DND-41 (cell line): Measurements from ENCODE around the gene SH3BP1.

ENCODE experiments used
- ATAC-seq: fragments of 200-7000 bp; cut with Tn5 transposase; 3 replicates; pipeline ENCODE4 v1.9.1; 2021; ENCODE audit warnings: low read depth; ENCODE audit not compliant: insufficient read depth
- DNase-seq: peaks from one replicate; pipeline ENCODE4 v3.0.0-alpha.2; 2020
- H2AFZ ChIP-seq: 2 replicates; pipeline ENCODE4 v1.6.0; 2012; ENCODE audit warnings: low read depth, low read length
- H3K27ac ChIP-seq: 2 replicates; pipeline ENCODE4 v1.5.1; 2012; ENCODE audit warnings: low read length, inconsistent platforms
- H3K27me3 ChIP-seq: fragments of 200-600 bp; sonication (generic); 2 replicates; pipeline ENCODE4 v1.6.0; 2012; ENCODE audit warnings: low read length, mild to moderate bottlenecking, inconsistent platforms; ENCODE audit not compliant: insufficient read depth, poor library complexity
- H3K36me3 ChIP-seq: 2 replicates; pipeline ENCODE4 v1.5.1; 2012; ENCODE audit warnings: low read length, inconsistent platforms; ENCODE audit not compliant: insufficient read depth
- H3K4me1 ChIP-seq: 2 replicates; pipeline ENCODE4 v1.5.1; 2012; ENCODE audit warnings: mild to moderate bottlenecking, low read length; ENCODE audit not compliant: insufficient read depth
- H3K4me2 ChIP-seq: 2 replicates; pipeline ENCODE4 v1.6.0; 2012; ENCODE audit warnings: mild to moderate bottlenecking, moderate library complexity, low read length, inconsistent platforms; ENCODE audit not compliant: insufficient read depth
- H3K4me3 ChIP-seq, 2 experiments: fragments of 200-600 bp in 1 of 2; shearing (Covaris generic) in 1 of 2; 2 replicates each; pipeline ENCODE4 v1.5.1; 2012 to 2016; ENCODE audit warnings: inconsistent platforms in 2 of 2, low read length in 2 of 2, mild to moderate bottlenecking in 2 of 2, low read depth in 1 of 2, moderate library complexity in 1 of 2
- H3K79me2 ChIP-seq: 2 replicates; pipeline ENCODE4 v1.6.0; 2012; ENCODE audit warnings: low read length, inconsistent platforms; ENCODE audit not compliant: insufficient read depth
- H3K9ac ChIP-seq: 2 replicates; pipeline ENCODE4 v1.6.0; 2012; ENCODE audit warnings: low read depth, mild to moderate bottlenecking, inconsistent platforms, low read length, moderate library complexity
- H3K9me3 ChIP-seq: 2 replicates; pipeline ENCODE4 v1.5.1; 2012; ENCODE audit warnings: low read length, moderate library complexity, mild to moderate bottlenecking, inconsistent platforms; ENCODE audit not compliant: insufficient read depth, severe bottlenecking
- H4K20me1 ChIP-seq: 2 replicates; pipeline ENCODE4 v1.6.0; 2012; ENCODE audit warnings: low read length; ENCODE audit not compliant: insufficient read depth
- CTCF ChIP-seq: IDR thresholded peaks from 2 replicates; pipeline ENCODE4 v1.5.1; 2012; ENCODE audit warnings: borderline replicate concordance, low read length, moderate library complexity, mild to moderate bottlenecking; ENCODE audit not compliant: poor library complexity, severe bottlenecking; ENCODE audit errors: extremely low read depth
- EZH2 ChIP-seq: IDR thresholded peaks from 3 replicates; pipeline ENCODE4 v1.6.1; 2012; ENCODE audit warnings: borderline replicate concordance, low read depth, mild to moderate bottlenecking, moderate library complexity, low read length, inconsistent platforms; ENCODE audit not compliant: severe bottlenecking

The SH3BP1 gene

GRCh38 chr22:37623075-37624016 is 16.1 kb upstream of the SH3BP1 start:
- Histone ChIP-seq H3K9ac (no peak overlapping the region), H3K36me3 (peaks cover 65% of the 10 kb centered on the region), H3K27ac (peak overlapping the region; percentile 59; the same call in 1 of the 2 replicates), H3K79me2 (no peaks in the 10 kb centered on the region), H3K4me3 (no peak overlapping the region), H2AFZ (no peak overlapping the region), H3K4me1 (0 out of 2 replicates have a peak, but pooled peaks cover 2% of the 10 kb centered on the region), H3K4me2 (no peak overlapping the region), H3K9me3 (no peaks in the 10 kb centered on the region), H3K27me3 (no peaks in the 10 kb centered on the region), H4K20me1 (peaks cover 11% of the 10 kb centered on the region)
- peak; percentile 90 for ATAC-seq
- DNase-seq, result peak; percentile 81
- TF ChIP-seq CTCF, result peak; percentile 86
- TF ChIP-seq EZH2, result no peak

- Histone ChIP-seq H3K9ac (no peak overlapping the region), H3K4me2 (no peak overlapping the region), H3K9me3 (no peaks in the 10 kb centered on the region), H3K27ac (peak overlapping the region; percentile 59; the same call in 1 of the 2 replicates), H3K4me3 (no peak overlapping the region), H3K36me3 (peaks cover 63% of the 10 kb centered on the region), H4K20me1 (peaks cover 11% of the 10 kb centered on the region), H3K79me2 (no peaks in the 10 kb centered on the region), H3K4me1 (0 out of 2 replicates have a peak, but pooled peaks cover 2% of the 10 kb centered on the region), H2AFZ (no peak overlapping the region), H3K27me3 (no peaks in the 10 kb centered on the region)
- TF ChIP-seq EZH2 (no peak), CTCF (no peak)
- ATAC-seq (no peak), DNase-seq (no peak)
Observed at GRCh38 chr22:37624017-37624365, 15.5 kb upstream of the SH3BP1 start.

GRCh38 chr22:37624876-37625275 is 14.6 kb upstream of the SH3BP1 start:
- no peak overlapping the region for H2AFZ ChIP-seq
- no peak overlapping the region for H3K9ac ChIP-seq
- DNase-seq (no peak), ATAC-seq (no peak)
- peaks cover 11% of the 10 kb centered on the region for H4K20me1 ChIP-seq
- no peaks in the 10 kb centered on the region for H3K9me3 ChIP-seq
- no peak overlapping the region for H3K27ac ChIP-seq
- H3K79me2 ChIP-seq, result no peaks in the 10 kb centered on the region
- no peaks in the 10 kb centered on the region for H3K27me3 ChIP-seq
- 0 out of 2 replicates have a peak, but pooled peaks cover 2% of the 10 kb centered on the region for H3K4me1 ChIP-seq
- peaks cover 68% of the 10 kb centered on the region for H3K36me3 ChIP-seq
- TF ChIP-seq CTCF, result no peak
- TF ChIP-seq EZH2, result no peak
- H3K4me2 ChIP-seq, result no peak overlapping the region
- H3K4me3 ChIP-seq, result no peak overlapping the region
